H1 (cell line): ENCODE data around the gene STK26. TPM values are rescaled to one million over a fixed set of nuclear protein-coding genes. Genes with fewer than 3 reads are reported as not detected.

ENCODE experiments used
- CTCF ChIA-PET: fragments of 300-600 bp; sonication (Branson Sonifier 250); formaldehyde crosslinking; loops from one replicate; lab custom pipeline; 2021; ENCODE audit not compliant: partially characterized antibody; lab: Charles Lee
- POLR2A ChIA-PET: fragments of 300-600 bp; sonication (Branson Sonifier 250); formaldehyde crosslinking; loops from one replicate; lab custom pipeline; 2021; ENCODE audit warnings: inconsistent platforms; ENCODE audit not compliant: partially characterized antibody; lab: Charles Lee
- DNase-seq, 2 experiments: peaks; one replicate each; pipeline versions ENCODE4 v3.0.0 to v3.0.0-alpha.2; 2010 to 2022; ENCODE audit warnings: low spot score in 2 of 2, low read depth in 1 of 2, mixed read lengths in 1 of 2
- FAIRE-seq: peaks from 2 replicates; lab custom pipeline; 2011; peaks lifted over from hg19 to GRCh38; lab: Jason Lieb, UNC
- H2AFZ ChIP-seq: 2 replicates; pipeline ENCODE4 v1.8.1; 2012; ENCODE audit warnings: low read length, inconsistent platforms
- H2AK5ac ChIP-seq: 2 replicates; pipeline ENCODE4 v1.6.1; 2013; ENCODE audit warnings: low read depth, low read length
- H2BK120ac ChIP-seq: replicated peaks from 2 replicates; pipeline ENCODE3; 2013; ENCODE audit warnings: low read depth, low read length, inconsistent platforms
- H2BK12ac ChIP-seq: 2 replicates; pipeline ENCODE4 v1.6.1; 2013; ENCODE audit warnings: low read depth, low read length
- H2BK15ac ChIP-seq: 2 replicates; pipeline ENCODE4 v1.6.1; 2013; ENCODE audit warnings: low read length
- H2BK20ac ChIP-seq: 2 replicates; pipeline ENCODE4 v1.6.1; 2013; ENCODE audit warnings: low read length
- H2BK5ac ChIP-seq: 2 replicates; pipeline ENCODE4 v1.6.1; 2013; ENCODE audit warnings: low read depth, low read length
- H3K14ac ChIP-seq: 2 replicates; pipeline ENCODE4 v1.6.1; 2013; ENCODE audit warnings: inconsistent platforms; ENCODE audit not compliant: insufficient read length
- H3K18ac ChIP-seq: 2 replicates; pipeline ENCODE4 v1.6.1; 2013; ENCODE audit warnings: low read length; ENCODE audit errors: extremely low read depth
- H3K23ac ChIP-seq: 2 replicates; pipeline ENCODE4 v1.6.1; 2013; ENCODE audit warnings: inconsistent platforms; ENCODE audit not compliant: insufficient read length
- H3K23me2 ChIP-seq: 2 replicates; pipeline ENCODE4 v1.6.1; 2013; ENCODE audit warnings: low read depth, low read length
- H3K27ac ChIP-seq: 2 replicates; pipeline ENCODE4 v1.6.1; 2011; ENCODE audit warnings: low read depth, low read length, inconsistent platforms
- H3K27me3 ChIP-seq, 4 experiments: replicated peaks in 1 of 4; 1 replicate in 1 of 4; 2 replicates in 3 of 4; pipeline versions ENCODE4 v1.6.1 to v1.8.1; 2011 to 2013; ENCODE audit warnings: low read length in 3 of 4, mild to moderate bottlenecking in 3 of 4, inconsistent platforms in 2 of 4, mixed read lengths in 2 of 4, moderate library complexity in 1 of 4; ENCODE audit not compliant: control insufficient read depth in 3 of 4, insufficient read depth in 3 of 4; ENCODE audit errors: extremely low read depth in 1 of 4
- H3K36me3 ChIP-seq, 4 experiments: 2 replicates each; pipeline versions ENCODE4 v1.6.1 to v1.8.1; 2011 to 2013; ENCODE audit warnings: mild to moderate bottlenecking in 4 of 4, low read length in 3 of 4, moderate library complexity in 2 of 4, control low read depth in 1 of 4, inconsistent platforms in 1 of 4; ENCODE audit not compliant: insufficient read depth in 4 of 4, control insufficient read depth in 2 of 4
- H3K4ac ChIP-seq: replicated peaks from 2 replicates; pipeline ENCODE3; 2013; ENCODE audit warnings: low read length, low read depth, mixed read lengths, inconsistent platforms; ENCODE audit not compliant: insufficient read length
- H3K4me1 ChIP-seq, 4 experiments: replicated peaks in 1 of 4; 1 replicate in 1 of 4; 2 replicates in 3 of 4; pipeline versions ENCODE4 v1.6.1 to v1.8.1; 2011 to 2013; ENCODE audit warnings: low read length in 3 of 4, inconsistent platforms in 2 of 4, mixed read lengths in 1 of 4; ENCODE audit not compliant: insufficient read depth in 4 of 4, control insufficient read depth in 3 of 4
- H3K4me2 ChIP-seq, 2 experiments: 2 replicates each; pipeline versions ENCODE4 v1.6.1 to v1.8.1; 2011 to 2013; ENCODE audit warnings: low read depth in 2 of 2, low read length in 2 of 2, control low read depth in 1 of 2, inconsistent platforms in 1 of 2, mild to moderate bottlenecking in 1 of 2; ENCODE audit not compliant: insufficient read depth in 1 of 2
- H3K4me3 ChIP-seq, 4 experiments: fragments of 200-600, 300-600 bp in 1 of 4; sonication (generic), shearing (Covaris generic), sonication (Bioruptor Twin) in 1 of 4; 2 replicates each; pipeline versions ENCODE4 v1.5.1 to v1.8.1; 2011 to 2016; ENCODE audit warnings: low read length in 4 of 4, low read depth in 3 of 4, control low read depth in 2 of 4, inconsistent platforms in 2 of 4, mild to moderate bottlenecking in 2 of 4, mixed read lengths in 1 of 4, moderate library complexity in 1 of 4; ENCODE audit not compliant: insufficient read depth in 2 of 4; ENCODE audit errors: extremely low read depth in 1 of 4
- H3K56ac ChIP-seq: replicated peaks from 2 replicates; pipeline ENCODE3; 2013; ENCODE audit warnings: low read depth, mild to moderate bottlenecking, mixed read lengths, low read length, inconsistent platforms; ENCODE audit not compliant: insufficient read length
- H3K79me1 ChIP-seq: 2 replicates; pipeline ENCODE4 v1.6.1; 2013; ENCODE audit warnings: low read depth, low read length, control low read depth
- H3K79me2 ChIP-seq, 2 experiments: 2 replicates each; pipeline versions ENCODE4 v1.6.1 to v1.8.1; 2012 to 2013; ENCODE audit warnings: low read length in 2 of 2, mild to moderate bottlenecking in 2 of 2, inconsistent platforms in 1 of 2; ENCODE audit not compliant: insufficient read depth in 2 of 2, control insufficient read depth in 1 of 2
- H3K9ac ChIP-seq, 4 experiments: replicated peaks in 1 of 4; 1 replicate in 1 of 4; 2 replicates in 3 of 4; pipeline versions ENCODE4 v1.6.1 to v1.8.1; 2011 to 2013; ENCODE audit warnings: low read depth in 3 of 4, low read length in 3 of 4, control low read depth in 2 of 4, mild to moderate bottlenecking in 2 of 4, moderate library complexity in 2 of 4, inconsistent platforms in 1 of 4; ENCODE audit errors: extremely low read depth in 1 of 4
- H3K9me3 ChIP-seq, 2 experiments: 2 replicates each; pipeline versions ENCODE4 v1.6.1 to v1.8.1; 2012 to 2013; ENCODE audit warnings: mild to moderate bottlenecking in 2 of 2, moderate library complexity in 2 of 2, control low read depth in 1 of 2, inconsistent platforms in 1 of 2, low read depth in 1 of 2, low read length in 1 of 2, mixed read lengths in 1 of 2; ENCODE audit not compliant: insufficient read depth in 2 of 2
- H4K20me1 ChIP-seq, 2 experiments: replicated peaks in 1 of 2; 2 replicates each; pipeline versions ENCODE3 to v1.8.1; 2011 to 2013; ENCODE audit warnings: inconsistent platforms in 2 of 2, low read length in 2 of 2, mild to moderate bottlenecking in 1 of 2; ENCODE audit not compliant: insufficient read depth in 2 of 2, control insufficient read depth in 1 of 2
- H4K5ac ChIP-seq: 2 replicates; pipeline ENCODE4 v1.6.1; 2013; ENCODE audit warnings: low read length, low read depth, mixed read lengths, inconsistent platforms; ENCODE audit not compliant: insufficient read length
- H4K8ac ChIP-seq: 2 replicates; pipeline ENCODE4 v1.8.0; 2013; ENCODE audit warnings: mild to moderate bottlenecking, moderate library complexity, low read length, inconsistent platforms; ENCODE audit not compliant: insufficient read depth; ENCODE audit errors: extremely low read depth
- H4K91ac ChIP-seq: replicated peaks from 2 replicates; pipeline ENCODE3; 2013; ENCODE audit warnings: low read length, mixed read lengths, inconsistent platforms; ENCODE audit not compliant: insufficient read length
- CBX8 ChIP-seq: fragments of 300-800, 300-1000 bp; sonication (generic); IDR thresholded peaks from 2 replicates; pipeline ENCODE4 v1.7.1; 2016; ENCODE audit warnings: low read depth, low read length, borderline replicate concordance
- E2F6 ChIP-seq: IDR thresholded peaks from 2 replicates; pipeline ENCODE4 v1.6.1; 2012; ENCODE audit warnings: inconsistent platforms
- GTF2F1 ChIP-seq: IDR thresholded peaks from 2 replicates; pipeline ENCODE4 v1.6.1; 2012; ENCODE audit warnings: low read depth, low read length, improper control_type of control experiment, borderline replicate concordance
- HDAC6 ChIP-seq: IDR thresholded peaks from one replicate; pipeline ENCODE4 v1.7.1; 2012; ENCODE audit warnings: low read depth, mild to moderate bottlenecking, inconsistent platforms, low read length, moderate library complexity
- JUN ChIP-seq: IDR thresholded peaks from 2 replicates; pipeline ENCODE4 v1.6.1; 2011; ENCODE audit warnings: low read depth, mild to moderate bottlenecking, improper control_type of control experiment, low read length
- KDM5A ChIP-seq: fragments of 200-600 bp; IDR thresholded peaks from 2 replicates; pipeline ENCODE4 v1.7.1; 2012; ENCODE audit warnings: mild to moderate bottlenecking, low read length, inconsistent platforms, mixed read lengths
- RNF2 ChIP-seq: fragments of 200-900, 300-1000 bp; sonication (generic); IDR thresholded peaks from 2 replicates; pipeline ENCODE4 v1.7.1; 2016; ENCODE audit warnings: borderline replicate concordance, low read depth, mild to moderate bottlenecking, antibody characterized with exemption, low read length; ENCODE audit not compliant: poor library complexity, severe bottlenecking; ENCODE audit errors: missing control alignments
- SAP30 ChIP-seq: fragments of 300-600 bp; sonication (generic); IDR thresholded peaks from 2 replicates; pipeline ENCODE4 v1.7.1; 2012; ENCODE audit warnings: low read length, moderate library complexity, mild to moderate bottlenecking, inconsistent platforms; ENCODE audit not compliant: insufficient read depth, insufficient replicate concordance
- SIRT6 ChIP-seq: IDR thresholded peaks from one replicate; pipeline ENCODE4 v1.7.1; 2012; ENCODE audit warnings: low read length, inconsistent platforms
- SP1 ChIP-seq: IDR thresholded peaks from 2 replicates; pipeline ENCODE4 v1.6.1; 2011; ENCODE audit warnings: low read depth, low read length
- SUZ12 ChIP-seq: fragments of 200-600 bp; sonication (generic); IDR thresholded peaks from 2 replicates; pipeline ENCODE4 v1.6.1; 2012; ENCODE audit warnings: mild to moderate bottlenecking, inconsistent platforms, low read length, moderate library complexity, mixed read lengths
- TEAD4 ChIP-seq: IDR thresholded peaks from 2 replicates; pipeline ENCODE4 v1.6.1; 2012; ENCODE audit warnings: low read depth, low read length, inconsistent platforms, mixed read lengths
- ZNF274 ChIP-seq: IDR thresholded peaks from 2 replicates; pipeline ENCODE4 v1.7.0; 2012; ENCODE audit warnings: low read length, borderline replicate concordance; ENCODE audit errors: extremely low read depth
- WGBS, 2 experiments: shearing (Covaris generic) in 1 of 2; methylation state at CpG; one replicate each; pipeline versions ENCODE4 v1.1.6 to v1.1.7; 2013 to 2015; ENCODE audit warnings: low lambda C conversion rate in 2 of 2, mixed read lengths in 2 of 2, inconsistent platforms in 1 of 2, low coverage in 1 of 2, missing lambda C conversion rate in 1 of 2; ENCODE audit not compliant: insufficient replicate concordance in 2 of 2, insufficient coverage in 1 of 2, insufficient read length in 1 of 2; ENCODE audit errors: extremely low coverage in 1 of 2, missing lambda C conversion rate in 1 of 2; 5-methylcytosine and 5-hydroxymethylcytosine counted together
- polyA plus RNA-seq, 7 experiments: library from polyadenylated mRNA; depleted of rRNA in 3 of 7; stranded (reverse) in 5 of 7; unstranded in 2 of 7; fragments of >200 nt in 5 of 7; fragments of 200-250 nt in 2 of 7; gene quantifications; 1 replicate in 5 of 7; 2 replicates in 1 of 7; 4 replicates in 1 of 7; pipeline versions ENCODE4 v1.2.1 to v1.2.3, GENCODE V29; 2011 to 2013; ENCODE audit warnings: missing spikeins in 2 of 7, mixed read lengths in 2 of 7
- total RNA-seq: library from RNA; stranded (reverse); fragmentation: NEBNext Ultra II Directional; extraction: Animal tissue kit (Norgen Biotek cat#: 25700); gene quantifications from 2 replicates; pipeline ENCODE4 v1.2.1, GENCODE V29; 2021

Gene STK26
- total and polyA plus RNA-seq, 2 of the 8 experiments (the other 6 are each of a cell fraction or from before 2014, with no cell fraction given), result 24.2 to 98.2 TPM

GRCh38 chrX:132059973-132060540 is 37.0 kb downstream of the STK26 start:
- Histone ChIP-seq H4K91ac (no peak overlapping the region), H2BK12ac (no peak overlapping the region), H2BK20ac (no peak overlapping the region), H3K4me3 (no peak overlapping the region), H3K14ac (no peak overlapping the region), H3K23me2 (no peaks in the 10 kb centered on the region), H3K79me1 (peaks cover 4% of the 10 kb centered on the region), H3K9me3 (no peaks in the 10 kb centered on the region), H2AK5ac (no peak overlapping the region), H3K18ac (no peak overlapping the region), H2AFZ (no peak overlapping the region), H3K9ac (no peak overlapping the region), H2BK5ac (no peak overlapping the region), H2BK15ac (no peak overlapping the region), H3K56ac (no peak overlapping the region), H3K4ac (no peak overlapping the region), H2BK120ac (no peak overlapping the region), H4K5ac (no peak overlapping the region), H3K4me2 (no peak overlapping the region), H4K20me1 (no peaks in the 10 kb centered on the region), H3K36me3 (peaks cover 0 to 7% (median under 1%) of the 10 kb centered on the region in 4 experiments; a peak in 3 of 8 replicates), H3K4me1 (no peaks in the 10 kb centered on the region), H3K27ac (no peak overlapping the region), H3K27me3 (no peaks in the 10 kb centered on the region), H4K8ac (no peak overlapping the region), H3K23ac (no peak overlapping the region), H3K79me2 (peaks cover 0 to 6% of the 10 kb centered on the region in 2 experiments; a peak in 3 of 4 replicates)
- DNase-seq, result no peak
- 94% methylated on average over 2 of the region's 2 CpGs; no CpG with 5 or more reads in 1 of the 2 experiments for WGBS, 2 experiments
- ChIA-PET CTCF (interaction anchor here (0.6 to 2.3 kb wide), 2 partner anchors 10 to 404 kb away, joined by 3 to 5 read pairs; no protein-coding TSS in a partner anchor), POLR2A (no interaction called here)
- FAIRE-seq, result no peak
- no peak for TF ChIP-seq CBX8
- TF ChIP-seq SIRT6, result no peak
- no peak for TF ChIP-seq TEAD4
- TF ChIP-seq SP1, result no peak
- TF ChIP-seq GTF2F1, result no peak
- no peak for TF ChIP-seq RNF2
- TF ChIP-seq ZNF274, result no peak
- no peak for TF ChIP-seq SAP30
- TF ChIP-seq SUZ12, result no peak
- no peak for TF ChIP-seq HDAC6
- no peak for TF ChIP-seq JUN
- TF ChIP-seq E2F6, result no peak
- no peak for TF ChIP-seq KDM5A
